ENCODE measurements around the gene OR2F1. TPM values are rescaled to one million over a fixed set of nuclear protein-coding genes. Genes with fewer than 3 reads are reported as not detected.

Gene OR2F1
- polyA plus RNA-seq, 6 donors from 2014 or later = not detected

GRCh38 chr7:143934526-143935325 is 19.9 kb upstream of the OR2F1 start, which contains the start of gene OR2F2:
Gene OR2F2 (plus strand): TSS chr7:143935233. CDS start chr7:143935233, 0 bp downstream.
- H3K36me3 Mint-ChIP-seq = peaks cover 0 to 8% of the 10 kb centered on the region in 2 donors
- peaks cover 5 to 25% (median 12%) of the 10 kb centered on the region in 7 donors for H3K9me3 Mint-ChIP-seq
- peak within 1 kb of the TSS in 1 of 6 donors; percentile 37 for H3K27ac Mint-ChIP-seq
- H3K27me3 Mint-ChIP-seq = peaks cover 12 to 23% (median 13%) of the 10 kb centered on the region in 3 donors
- H3K4me3 Mint-ChIP-seq = no peak within 1 kb of the TSS
- no peak for ATAC-seq (ENCODE audit: low read depth in 2 of 2)
- DNase-seq = no peak
- H3K4me1 Mint-ChIP-seq = no peaks in the 10 kb centered on the region

DNA sequence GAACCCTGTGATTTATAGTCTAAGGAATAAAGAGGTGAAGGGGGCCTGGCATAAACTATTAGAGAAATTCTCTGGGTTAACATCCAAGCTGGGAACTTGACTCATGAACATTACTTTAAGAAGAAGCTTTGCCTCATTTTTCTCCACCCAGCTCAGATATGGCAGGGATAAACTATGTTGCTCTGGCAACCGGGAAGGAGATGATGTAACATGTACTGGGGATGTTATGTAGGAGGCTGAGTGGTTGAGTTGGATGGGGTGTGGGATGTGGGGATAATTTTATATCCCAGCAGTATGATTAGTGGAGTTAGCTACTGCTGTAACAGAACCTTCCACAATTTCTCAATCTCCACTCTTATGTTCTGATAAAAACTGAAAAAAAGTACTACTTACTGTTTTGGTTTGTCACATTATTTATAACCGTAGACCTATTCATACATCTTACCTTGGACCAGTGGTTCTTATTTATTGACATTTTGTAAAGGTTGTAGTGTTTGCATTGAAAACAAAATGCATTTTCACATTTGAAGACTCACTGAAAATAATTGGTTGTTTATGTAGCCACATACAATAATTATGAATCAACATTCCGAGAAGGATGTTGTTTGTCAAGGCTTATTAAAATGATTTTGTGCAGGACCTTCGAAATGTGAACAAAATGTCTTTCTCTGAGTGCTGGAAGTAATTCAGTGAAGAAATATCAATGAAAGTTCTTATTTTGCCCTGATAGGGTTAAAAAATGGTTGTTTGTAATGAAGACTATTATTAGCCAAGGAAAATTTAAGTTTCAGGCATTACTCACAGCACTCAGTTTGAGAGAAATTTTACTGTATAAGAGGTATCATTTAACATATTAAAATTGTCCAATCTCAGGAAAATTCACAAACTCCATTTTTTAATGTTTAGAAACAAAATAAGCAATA is 18.3 kb upstream of the OR2F1 start:
- DNase-seq (no peak), ATAC-seq (ENCODE audit: low read depth in 2 of 2) (no peak)
- Mint-ChIP-seq H3K4me3 (no peak overlapping the region), H3K9me3 (peaks cover 5 to 25% (median 12%) of the 10 kb centered on the region in 7 donors), H3K4me1 (no peaks in the 10 kb centered on the region), H3K27ac (no peak overlapping the region), H3K27me3 (peaks cover 12 to 23% (median 13%) of the 10 kb centered on the region in 3 donors), H3K36me3 (peaks cover 0 to 8% of the 10 kb centered on the region in 2 donors)

DNA sequence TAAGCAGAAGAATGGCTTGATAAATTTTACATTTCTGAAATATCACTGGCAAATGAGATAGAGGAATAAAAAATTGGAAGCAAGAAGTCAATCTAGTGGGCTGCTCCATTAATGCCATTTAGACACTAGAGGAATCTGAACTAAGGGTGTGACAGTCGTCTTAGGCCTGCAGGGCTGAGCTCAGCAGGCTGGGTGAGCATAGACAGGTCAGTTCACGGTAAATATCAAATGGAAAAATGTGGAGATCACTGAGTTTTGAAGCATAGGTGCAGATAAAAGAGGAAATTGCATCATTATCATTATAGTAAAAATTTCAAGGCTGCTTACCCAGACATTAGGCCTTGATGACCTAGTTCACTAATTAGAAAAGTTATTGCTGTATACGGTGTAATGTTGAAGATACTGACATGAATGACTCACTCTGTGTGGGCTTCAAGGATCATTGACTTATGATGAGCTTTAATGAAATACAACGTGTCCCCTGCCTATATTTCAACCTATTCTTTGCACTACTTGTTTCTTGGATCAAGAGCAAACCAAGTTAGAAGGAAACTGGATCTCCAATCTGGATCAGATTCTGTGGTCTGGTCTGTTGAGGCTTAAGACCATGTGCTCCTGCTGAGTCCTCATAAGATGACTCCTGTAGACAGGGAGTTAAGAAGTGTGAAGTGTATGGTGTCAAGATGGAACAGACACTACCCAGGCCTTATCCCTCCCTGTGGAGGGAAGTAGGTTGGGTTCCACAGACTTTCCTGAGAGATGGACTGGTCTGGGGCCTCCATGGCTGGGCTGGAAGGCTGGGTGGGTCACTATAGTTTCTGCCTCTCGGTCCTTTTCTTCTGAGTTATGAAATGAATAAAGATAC is 16.0 kb upstream of the OR2F1 start:
- Mint-ChIP-seq H3K27ac (no peak overlapping the region), H3K4me3 (no peak overlapping the region), H3K27me3 (peaks cover 6 to 31% (median 19%) of the 10 kb centered on the region in 3 donors), H3K9me3 (peaks cover 2 to 15% (median 5%) of the 10 kb centered on the region in 7 donors), H3K36me3 (no peaks in the 10 kb centered on the region), H3K4me1 (no peaks in the 10 kb centered on the region)
- DNase-seq = no peak
- ATAC-seq (ENCODE audit: low read depth in 2 of 2) = no peak

- peaks cover 0 to 10% (median 0%) of the 10 kb centered on the region in 7 donors for H3K9me3 Mint-ChIP-seq
- peaks cover 0 to 8% of the 10 kb centered on the region in 2 donors for H3K36me3 Mint-ChIP-seq
- H3K4me1 Mint-ChIP-seq = no peaks in the 10 kb centered on the region
- ATAC-seq (ENCODE audit: low read depth in 2 of 2) (no peak), DNase-seq (no peak)
- peaks cover 23 to 40% (median 36%) of the 10 kb centered on the region in 3 donors for H3K27me3 Mint-ChIP-seq
- no peak overlapping the region for H3K4me3 Mint-ChIP-seq
- no peak overlapping the region for H3K27ac Mint-ChIP-seq
Measured at GRCh38 chr7:143945423-143945822, 9.2 kb upstream of the OR2F1 start.

DNA sequence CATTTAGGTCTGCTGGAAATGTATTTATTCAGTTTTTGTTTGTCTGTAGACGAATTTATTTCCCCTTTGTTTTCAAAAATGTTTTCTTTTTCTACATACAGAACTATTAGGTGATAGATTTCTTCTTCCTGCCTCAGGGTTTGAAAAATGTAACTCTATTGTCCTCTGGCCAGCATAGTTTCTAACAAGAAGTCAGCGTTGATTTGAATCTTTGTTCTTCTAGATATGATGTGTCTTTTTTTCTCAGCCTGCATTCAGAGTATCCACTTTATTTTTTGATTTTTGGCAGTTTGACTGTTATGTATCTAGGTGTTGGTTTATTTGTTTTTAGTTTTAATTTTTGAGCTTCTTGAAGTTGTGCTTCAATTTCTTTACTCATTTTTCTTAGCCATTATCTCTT is 7.5 kb upstream of the OR2F1 start:
- Mint-ChIP-seq H3K4me1 (no peaks in the 10 kb centered on the region), H3K4me3 (no peak overlapping the region), H3K36me3 (peaks cover 0 to 8% of the 10 kb centered on the region in 2 donors), H3K27me3 (peaks cover 23 to 33% (median 32%) of the 10 kb centered on the region in 3 donors), H3K9me3 (peaks cover 0 to 4% (median 0%) of the 10 kb centered on the region in 7 donors), H3K27ac (no peak overlapping the region)
- no peak for ATAC-seq (ENCODE audit: low read depth in 2 of 2)
- DNase-seq = no peak

DNA sequence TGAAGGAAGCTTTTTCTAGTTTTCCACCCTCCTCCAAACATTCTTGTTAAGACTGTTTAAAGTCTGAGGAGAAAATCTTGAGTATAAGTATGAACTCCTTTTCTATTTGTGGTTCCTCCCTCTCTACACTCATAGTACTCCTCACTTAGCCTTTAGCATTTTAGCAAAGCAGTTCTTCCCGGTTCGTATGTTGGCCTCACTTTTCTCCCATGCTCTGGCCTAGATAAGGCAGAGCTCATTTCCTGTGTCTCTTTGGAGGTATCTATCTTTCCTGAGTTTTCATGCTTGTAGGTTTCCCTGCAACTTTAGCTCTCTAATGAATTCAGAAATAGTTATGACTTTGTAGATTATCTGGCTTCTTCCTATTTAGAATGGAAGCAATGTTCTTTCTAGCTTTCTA is 5.9 kb upstream of the OR2F1 start:
- ATAC-seq (ENCODE audit: low read depth in 2 of 2) = no peak
- DNase-seq = no peak
- peaks cover 29 to 41% (median 30%) of the 10 kb centered on the region in 3 donors for H3K27me3 Mint-ChIP-seq
- peaks cover 0 to 8% of the 10 kb centered on the region in 2 donors for H3K36me3 Mint-ChIP-seq
- H3K4me1 Mint-ChIP-seq = no peaks in the 10 kb centered on the region
- no peak overlapping the region for H3K27ac Mint-ChIP-seq
- H3K9me3 Mint-ChIP-seq = peaks cover 0 to 4% (median 0%) of the 10 kb centered on the region in 7 donors
- no peak overlapping the region for H3K4me3 Mint-ChIP-seq

- H3K27me3 Mint-ChIP-seq = peaks cover 13 to 37% (median 31%) of the 10 kb centered on the region in 3 donors
- peaks cover 0 to 8% of the 10 kb centered on the region in 2 donors for H3K36me3 Mint-ChIP-seq
- DNase-seq = no peak
- no peak overlapping the region for H3K27ac Mint-ChIP-seq
- peaks cover 0 to 4% (median 0%) of the 10 kb centered on the region in 7 donors for H3K9me3 Mint-ChIP-seq
- no peaks in the 10 kb centered on the region for H3K4me1 Mint-ChIP-seq
- H3K4me3 Mint-ChIP-seq = no peak overlapping the region
- ATAC-seq (ENCODE audit: low read depth in 2 of 2) = no peak
Measured at GRCh38 chr7:143953421-143953820, 1.2 kb upstream of the OR2F1 start.

GRCh38 chr7:143954135-143954534 is 509 bp upstream of the OR2F1 start:
- H3K9me3 Mint-ChIP-seq = peaks cover 0 to 3% (median 0%) of the 10 kb centered on the region in 7 donors
- H3K27ac Mint-ChIP-seq = no peak overlapping the region
- DNase-seq (no peak), ATAC-seq (ENCODE audit: low read depth in 2 of 2) (no peak)
- H3K4me1 Mint-ChIP-seq = no peaks in the 10 kb centered on the region
- peaks cover 0 to 5% of the 10 kb centered on the region in 2 donors for H3K36me3 Mint-ChIP-seq
- no peak overlapping the region for H3K4me3 Mint-ChIP-seq
- peaks cover 7 to 30% (median 24%) of the 10 kb centered on the region in 3 donors for H3K27me3 Mint-ChIP-seq

DNA sequence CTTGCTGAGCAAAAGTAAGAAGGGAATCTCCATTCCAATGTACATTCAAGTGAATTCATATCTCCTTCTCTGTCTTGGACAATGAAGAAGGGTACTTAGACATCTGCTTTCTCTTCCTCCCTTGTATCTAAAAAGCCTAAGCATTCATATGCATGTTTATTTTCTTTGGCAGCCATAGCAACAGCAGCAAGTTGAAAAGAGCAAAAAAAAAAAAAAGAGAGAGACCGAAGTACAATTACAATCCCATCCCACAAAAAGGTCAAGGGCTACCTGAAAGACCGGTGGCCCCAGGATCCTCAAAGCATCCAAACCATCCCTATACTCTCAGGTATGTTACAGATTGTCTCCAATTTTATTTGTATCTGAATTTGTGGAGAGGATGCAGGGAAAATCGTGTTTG is 4.1 kb downstream of the OR2F1 start:
- no peaks in the 10 kb centered on the region for H3K4me1 Mint-ChIP-seq
- no peak for DNase-seq
- no peak overlapping the region for H3K27ac Mint-ChIP-seq
- H3K36me3 Mint-ChIP-seq = no peaks in the 10 kb centered on the region
- H3K27me3 Mint-ChIP-seq = peaks cover 5 to 24% (median 23%) of the 10 kb centered on the region in 3 donors
- ATAC-seq (ENCODE audit: low read depth in 2 of 2) = no peak
- H3K4me3 Mint-ChIP-seq = no peak overlapping the region
- H3K9me3 Mint-ChIP-seq = no peaks in the 10 kb centered on the region

DNA sequence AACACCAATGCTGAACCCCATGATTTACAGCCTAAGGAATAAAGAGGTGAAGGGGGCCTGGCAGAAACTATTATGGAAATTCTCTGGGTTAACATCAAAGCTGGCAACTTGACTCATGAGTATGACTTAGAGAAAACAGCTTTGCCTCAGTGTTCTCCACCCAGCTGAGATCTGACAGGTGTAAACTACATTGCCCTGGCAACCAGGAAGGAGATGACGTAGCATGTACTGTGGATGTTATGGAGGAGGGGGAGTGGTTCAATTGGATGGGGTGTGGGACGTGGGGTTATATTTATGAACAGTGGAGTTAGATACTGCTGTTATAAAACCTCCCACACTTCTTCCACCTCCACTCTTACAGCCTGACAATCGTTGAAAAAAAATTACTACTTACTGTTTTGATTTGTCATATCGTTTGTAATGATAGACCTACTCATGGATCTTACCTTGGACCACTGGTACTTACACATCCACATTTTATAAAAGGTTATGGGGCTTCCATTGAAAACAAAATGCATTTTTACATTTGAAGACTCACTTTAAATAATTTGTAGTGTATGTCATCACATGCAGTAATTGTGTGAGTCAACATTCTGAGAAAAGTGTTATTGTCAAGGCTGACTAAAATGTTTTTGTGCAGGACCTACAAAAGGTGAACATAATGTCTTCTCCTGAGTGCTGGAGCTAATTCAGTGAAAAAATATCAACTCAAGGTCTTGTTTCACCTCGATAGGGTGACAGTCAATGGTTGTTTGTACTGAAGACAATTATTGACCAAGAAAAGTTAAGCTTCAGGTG is 6.4 kb downstream of the OR2F1 start:
- H3K27ac Mint-ChIP-seq = no peak overlapping the region
- DNase-seq (no peak), ATAC-seq (ENCODE audit: low read depth in 2 of 2) (no peak)
- H3K36me3 Mint-ChIP-seq = no peaks in the 10 kb centered on the region
- no peaks in the 10 kb centered on the region for H3K4me1 Mint-ChIP-seq
- H3K4me3 Mint-ChIP-seq = no peak overlapping the region
- H3K9me3 Mint-ChIP-seq = no peaks in the 10 kb centered on the region
- peaks cover 8 to 24% (median 23%) of the 10 kb centered on the region in 3 donors for H3K27me3 Mint-ChIP-seq

DNA sequence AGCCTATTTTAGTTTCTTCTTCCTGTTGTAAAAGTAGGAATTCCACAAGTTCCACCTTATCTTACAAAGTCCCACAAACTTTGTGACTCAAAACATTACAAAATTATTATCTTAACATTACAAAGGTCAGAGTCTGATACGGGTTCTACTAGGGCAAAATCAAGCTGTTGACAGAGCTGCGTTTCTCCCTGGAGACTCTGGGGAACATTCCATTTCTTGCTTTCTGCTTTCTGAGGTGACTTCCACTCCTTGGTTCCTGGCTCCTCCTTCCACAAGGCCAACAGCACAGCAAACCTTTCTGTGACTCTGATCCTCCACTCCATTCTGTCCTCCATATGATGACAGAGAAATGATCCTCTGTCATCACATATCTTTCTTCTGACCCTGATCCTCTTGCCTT is 10.6 kb downstream of the OR2F1 start:
- peak overlapping the region in 1 of 6 donors; percentile 7 for H3K27ac Mint-ChIP-seq
- H3K4me3 Mint-ChIP-seq = no peak overlapping the region
- ATAC-seq (ENCODE audit: low read depth in 2 of 2) (no peak), DNase-seq (no peak)
- H3K36me3 Mint-ChIP-seq = no peaks in the 10 kb centered on the region
- peaks cover 0 to 9% (median 0%) of the 10 kb centered on the region in 7 donors for H3K9me3 Mint-ChIP-seq
- no peaks in the 10 kb centered on the region for H3K4me1 Mint-ChIP-seq
- H3K27me3 Mint-ChIP-seq = peaks cover 2 to 18% (median 8%) of the 10 kb centered on the region in 3 donors

- Mint-ChIP-seq H3K4me1 (no peaks in the 10 kb centered on the region), H3K36me3 (no peaks in the 10 kb centered on the region), H3K27ac (no peak overlapping the region), H3K4me3 (no peak overlapping the region), H3K27me3 (peaks cover 7 to 15% (median 8%) of the 10 kb centered on the region in 3 donors), H3K9me3 (peaks cover 0 to 14% (median 2%) of the 10 kb centered on the region in 7 donors)
- DNase-seq (no peak), ATAC-seq (ENCODE audit: low read depth in 2 of 2) (no peak)
Measured at GRCh38 chr7:143967398-143967797, 12.8 kb downstream of the OR2F1 start.
